ENCODE data around the gene OFD1.

Gene OFD1

GRCh38 chrX:13748486-13748885 lies 13.9 kb downstream of the OFD1 start:
- intact Hi-C loops (cut with DNase I), result loop anchor here (5.0 kb wide), 1 partner anchor 91 kb away; no protein-coding TSS in a partner anchor
- DNase-seq, result no peak

GRCh38 chrX:13750204-13750603 lies 15.7 kb downstream of the OFD1 start:
- intact Hi-C loops (cut with DNase I), result no loop called here
- peak in 4 of 42 donors; percentile 27 to 41 (median 32) for DNase-seq

DNA sequence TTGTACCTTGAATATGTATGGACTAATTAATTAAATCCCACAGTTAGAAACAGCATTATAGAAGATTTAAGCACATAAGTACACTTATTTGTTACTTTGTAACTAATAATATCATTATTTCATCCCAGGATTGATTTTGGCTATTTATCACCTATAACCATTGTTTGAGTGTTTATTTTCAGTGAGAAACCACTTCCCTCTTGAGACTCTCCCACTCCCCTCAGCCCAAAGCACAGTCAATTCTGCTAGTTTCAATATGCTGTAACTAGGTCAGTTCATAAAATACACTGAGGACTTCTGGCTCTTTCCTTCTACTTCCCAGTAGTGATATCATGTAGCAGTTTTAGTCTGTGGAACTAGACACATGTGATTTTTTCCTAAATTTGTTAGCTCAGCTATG lies 16.3 kb downstream of the OFD1 start:
- no peak for DNase-seq
- intact Hi-C loops (cut with DNase I), result no loop called here

DNA sequence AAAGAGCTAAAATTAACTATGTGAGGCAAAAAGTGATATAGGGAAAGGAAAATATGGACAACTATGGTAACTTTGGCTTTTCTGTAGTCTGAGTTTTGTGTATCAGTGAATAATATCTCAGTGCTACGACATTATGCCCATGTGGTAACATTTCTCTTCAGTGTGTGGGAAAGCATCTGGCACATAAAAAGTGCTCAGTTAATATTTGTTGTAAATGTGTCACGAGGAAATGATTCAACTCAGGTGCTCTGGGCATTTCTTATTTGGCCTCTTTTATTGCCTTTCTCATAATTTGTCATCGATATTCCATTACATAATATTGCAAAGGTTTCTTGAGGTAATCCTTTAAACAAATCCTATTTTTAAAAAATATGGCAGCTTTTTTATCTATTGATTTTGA lies 17.6 kb downstream of the OFD1 start:
- DNase-seq, result no peak
- intact Hi-C loops (cut with DNase I), result no loop called here

GRCh38 chrX:13752646-13753045 lies 18.1 kb downstream of the OFD1 start:
- no peak for DNase-seq
- intact Hi-C loops (cut with DNase I), result no loop called here

DNA sequence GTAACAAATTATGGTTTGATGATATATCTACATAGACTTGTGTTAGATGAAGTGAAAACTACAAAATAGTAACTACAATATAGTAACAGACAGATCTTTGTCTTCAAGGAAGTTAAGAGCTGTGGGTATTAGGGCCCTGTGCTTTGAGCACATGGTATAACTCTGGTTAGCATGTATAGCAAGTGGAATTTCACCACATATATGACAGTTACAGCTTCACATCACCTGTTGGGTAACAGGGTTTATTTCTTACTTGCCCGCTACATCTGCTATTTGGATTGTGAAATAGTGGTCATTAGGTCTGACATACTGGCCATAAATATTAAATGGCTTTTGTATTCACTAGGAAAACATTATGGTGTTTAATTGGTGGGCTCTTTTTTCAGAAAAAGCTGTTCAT lies 20.2 kb downstream of the OFD1 start:
- intact Hi-C loops (cut with DNase I), result no loop called here
- DNase-seq, result no peak

DNA sequence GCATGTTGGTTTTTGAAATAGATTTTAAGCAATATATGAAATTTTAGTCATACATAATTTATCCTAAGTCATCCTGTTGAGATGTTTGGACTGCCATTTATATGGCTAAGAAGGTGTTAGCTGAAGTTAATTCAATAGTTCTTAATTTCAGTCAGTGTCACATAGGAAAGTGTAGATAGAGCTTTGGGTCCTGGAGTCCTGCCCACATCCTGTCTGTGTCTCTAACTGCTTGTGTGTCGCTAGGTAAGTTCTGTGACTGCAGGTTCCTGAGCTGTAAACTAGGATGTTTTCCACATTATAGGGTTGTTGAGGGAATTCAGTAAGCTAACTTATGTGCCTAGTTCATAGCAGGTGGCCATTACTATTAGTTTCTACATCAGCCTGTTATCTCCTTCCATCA lies 20.7 kb downstream of the OFD1 start:
- intact Hi-C loops (cut with DNase I), result no loop called here
- DNase-seq, result no peak

DNA sequence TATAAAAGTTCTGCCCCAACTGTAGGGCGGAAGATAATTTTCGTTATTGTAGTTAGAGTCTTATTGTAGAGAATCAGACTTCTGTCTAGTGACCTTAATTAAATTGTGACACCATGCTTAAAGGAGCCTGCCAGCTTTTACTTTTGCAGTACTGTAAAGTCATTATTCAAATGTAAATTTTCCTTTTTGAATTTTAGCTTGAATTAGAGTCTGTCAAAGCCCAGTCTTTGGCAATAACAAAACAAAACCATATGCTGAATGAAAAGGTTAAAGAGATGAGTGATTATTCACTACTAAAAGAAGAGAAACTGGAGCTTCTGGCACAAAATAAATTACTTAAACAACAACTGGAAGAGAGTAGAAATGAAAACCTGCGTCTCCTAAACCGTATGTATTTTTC lies 21.8 kb downstream of the OFD1 start:
- no peak for DNase-seq
- intact Hi-C loops (cut with DNase I), result no loop called here

DNA sequence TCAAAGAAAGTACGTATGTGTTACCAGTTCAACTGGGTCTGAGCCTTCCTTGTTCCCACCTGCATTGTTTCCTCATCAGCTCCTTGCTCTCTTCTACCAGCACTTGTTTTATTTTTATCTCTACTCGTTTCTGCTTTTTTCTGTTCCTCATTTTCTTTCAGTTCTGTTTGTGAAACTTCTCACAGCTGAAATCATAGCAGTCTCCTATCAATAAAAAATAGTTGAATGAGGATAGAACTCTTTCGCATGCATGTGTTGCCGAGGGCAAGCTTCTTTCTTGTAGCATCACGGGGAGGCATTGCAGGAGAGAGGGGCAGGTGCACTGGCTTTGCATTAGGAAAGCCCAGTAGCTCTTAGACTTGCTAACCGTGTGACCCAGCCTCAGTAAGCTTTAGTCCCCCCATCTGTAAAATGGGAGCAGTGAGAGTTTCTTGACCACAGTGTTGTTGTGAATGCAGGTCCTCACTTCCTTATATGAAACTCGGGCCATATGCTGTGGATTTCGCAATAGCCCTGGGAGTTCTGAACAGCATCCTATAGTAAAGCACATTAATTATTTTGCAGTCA lies 24.7 kb downstream of the OFD1 start:
- intact Hi-C loops (cut with DNase I), result no loop called here

DNA sequence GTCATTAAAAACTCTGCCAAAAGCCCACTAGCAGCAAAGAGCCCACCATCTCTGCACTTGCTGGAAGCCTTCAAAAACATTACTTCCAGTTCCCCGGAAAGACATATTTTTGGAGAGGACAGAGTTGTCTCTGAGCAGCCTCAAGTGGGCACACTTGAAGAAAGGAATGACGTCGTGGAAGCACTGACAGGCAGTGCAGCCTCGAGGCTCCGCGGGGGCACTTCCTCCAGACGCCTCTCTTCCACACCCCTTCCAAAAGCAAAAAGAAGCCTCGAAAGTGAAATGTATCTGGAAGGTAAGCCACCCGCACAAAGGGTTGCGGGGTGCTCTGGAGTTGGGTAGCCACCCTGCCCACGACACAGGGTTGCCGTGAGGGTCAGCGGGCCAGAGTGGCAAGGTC lies 25.9 kb downstream of the OFD1 start:
- intact Hi-C loops (cut with DNase I), result loop anchor here (10.0 kb wide), 1 partner anchor 274 kb away; no protein-coding TSS in a partner anchor
- peak in 6 of 42 donors; percentile 9 to 51 (median 37) for DNase-seq

More for the DNA sequence above, 24.7 kb downstream of the OFD1 start:
- DNase-seq, result no peak

DNA sequence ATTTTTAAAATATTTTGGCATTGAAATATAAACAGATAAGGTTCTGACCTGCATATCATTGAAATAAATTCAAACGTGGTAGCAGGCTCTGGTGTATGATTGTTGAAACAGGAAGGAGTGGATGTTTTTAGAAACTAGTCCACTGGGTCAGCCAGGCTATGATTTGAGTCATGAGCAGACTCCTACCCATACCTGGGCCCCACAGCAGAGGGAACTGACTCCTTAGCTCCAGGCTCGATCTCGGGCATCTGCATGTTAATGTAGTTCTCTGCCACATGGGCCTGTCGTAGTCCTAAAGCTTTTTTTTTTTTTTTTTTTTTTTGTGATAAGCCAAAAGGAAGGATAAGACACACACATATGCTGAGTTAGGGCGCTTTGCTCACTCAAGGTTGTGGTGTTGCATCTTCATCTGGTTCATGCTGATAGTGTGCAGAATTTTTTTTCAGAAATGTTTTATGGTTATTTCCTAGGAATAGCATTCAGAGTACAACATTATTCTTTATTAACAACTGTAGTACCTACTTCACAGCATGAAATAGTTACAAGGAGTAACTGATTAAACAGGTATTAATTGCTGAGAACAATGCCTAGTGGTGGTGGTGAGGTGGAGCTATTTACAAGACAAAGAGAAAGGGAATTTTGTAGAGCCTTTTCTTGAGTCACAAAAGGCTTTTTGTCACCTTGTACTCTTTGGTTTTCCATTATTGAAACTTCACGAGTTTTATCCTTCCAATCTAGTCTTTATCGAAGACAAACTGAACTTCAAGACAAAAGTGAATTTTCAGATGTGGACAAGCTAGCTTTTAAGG lies 27.3 kb downstream of the OFD1 start:
- intact Hi-C loops (cut with DNase I), result loop anchor here (10.0 kb wide), 1 partner anchor 273 kb away; no protein-coding TSS in a partner anchor
- DNase-seq, result no peak

DNA sequence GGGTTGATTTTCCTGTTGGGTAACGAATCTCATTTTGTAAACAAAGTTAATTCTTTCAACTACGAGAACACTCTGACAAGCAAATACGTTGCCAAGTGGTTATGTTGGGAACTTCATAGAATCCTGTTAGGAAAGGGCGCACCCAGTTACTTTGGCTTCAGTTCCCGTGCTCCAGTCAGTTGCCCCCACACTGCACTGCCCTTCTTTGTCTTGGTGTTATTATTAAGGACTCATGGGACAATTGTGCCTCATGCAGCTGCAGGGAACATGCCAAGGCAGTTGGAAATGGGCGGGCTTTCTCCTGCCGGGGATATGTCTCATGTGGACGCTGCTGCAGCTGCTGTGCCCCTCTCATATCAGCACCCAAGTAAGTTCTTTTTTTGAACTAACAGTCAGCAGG lies 28.9 kb downstream of the OFD1 start:
- intact Hi-C loops (cut with DNase I), result loop anchor here (10.0 kb wide), 1 partner anchor 271 kb away; no protein-coding TSS in a partner anchor
- DNase-seq, result peak in 37 of 42 donors; percentile 16 to 81 (median 60)

GRCh38 chrX:13764281-13764680 lies 29.7 kb downstream of the OFD1 start:
- DNase-seq, result peak in 3 of 42 donors; percentile 22 to 47 (median 41)
- intact Hi-C loops (cut with DNase I), result loop anchor here (10.0 kb wide), 1 partner anchor 271 kb away; no protein-coding TSS in a partner anchor

GRCh38 chrX:13764765-13765164 lies 30.2 kb downstream of the OFD1 start:
- DNase-seq, result peak in 33 of 42 donors; percentile 28 to 77 (median 56)

GRCh38 chrX:13768939-13769338 lies 34.4 kb downstream of the OFD1 start:
- no peak for DNase-seq
- intact Hi-C loops (cut with DNase I), result loop anchor here (10.0 kb wide), 1 partner anchor 266 kb away; no protein-coding TSS in a partner anchor

More at GRCh38 chrX:13764765-13765164, 30.2 kb downstream of the OFD1 start:
- intact Hi-C loops (cut with DNase I), result loop anchor here (10.0 kb wide), 1 partner anchor 270 kb away; no protein-coding TSS in a partner anchor

- no peak for DNase-seq
- intact Hi-C loops (cut with DNase I), result no loop called here
Measured at GRCh38 chrX:13770013-13770535, 35.5 kb downstream of the OFD1 start.

DNA sequence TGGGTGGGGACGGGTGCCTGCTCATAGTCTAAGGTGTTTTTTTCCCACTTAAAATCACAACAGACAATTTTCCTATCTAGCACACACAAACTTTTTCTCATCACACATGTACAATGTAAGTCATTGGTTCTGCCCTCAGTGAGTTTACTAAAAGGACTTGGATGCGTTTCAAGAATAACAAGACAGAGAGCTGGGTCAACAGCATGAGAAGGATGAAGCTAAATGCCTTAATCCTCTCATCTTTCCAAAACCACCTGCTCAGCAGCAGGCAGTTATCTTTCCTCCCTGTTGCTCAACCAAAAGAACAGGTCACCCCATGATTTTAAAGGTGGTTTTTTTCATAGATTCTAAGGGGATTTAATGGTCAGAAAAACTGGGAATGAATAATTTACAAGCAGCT lies 40.1 kb downstream of the OFD1 start:
- intact Hi-C loops (cut with DNase I), result no loop called here
- no peak for DNase-seq

- intact Hi-C loops (cut with DNase I), result no loop called here
Measured at GRCh38 chrX:13775837-13776236, 41.3 kb downstream of the OFD1 start.

DNA sequence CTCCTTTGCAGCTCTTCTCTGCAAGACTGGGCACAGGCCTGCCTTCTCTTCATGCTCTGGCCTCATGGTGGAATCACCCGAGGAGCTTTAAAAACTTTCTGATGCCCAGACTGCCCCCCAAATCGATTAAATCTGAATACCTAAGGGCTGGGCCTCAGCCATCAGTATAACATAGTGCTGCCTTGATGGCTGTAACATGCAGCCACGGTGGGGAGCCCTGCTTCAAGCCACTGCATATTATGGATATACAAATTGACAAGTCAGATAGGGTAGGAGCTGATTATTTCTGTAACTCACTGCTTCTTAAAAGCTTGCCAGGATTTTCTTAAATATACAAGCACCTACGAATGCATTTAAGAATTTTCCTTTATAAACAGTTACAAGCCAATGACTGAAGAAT lies 41.8 kb downstream of the OFD1 start:
- DNase-seq, result peak in 3 of 42 donors; percentile 34 to 54 (median 45)
- intact Hi-C loops (cut with DNase I), result no loop called here

More at GRCh38 chrX:13775837-13776236, 41.3 kb downstream of the OFD1 start:
- DNase-seq, result no peak

GRCh38 chrX:13778916-13779315 lies 44.4 kb downstream of the OFD1 start:
- intact Hi-C loops (cut with DNase I), result no loop called here
- DNase-seq, result no peak

All from head of caudate nucleus (tissue), 42 donors.